HG02623 (cell line): ENCODE results near the gene OR11H12.
"Not testable (repeated sequence)": the region's sequence is repeated elsewhere in the genome, so short reads cannot be mapped to it uniquely, and the experiment has no call there.

Experiments used
- ATAC-seq: cut with Tn5 transposase; IDR thresholded peaks from one replicate; pipeline ENCODE4 v1.9.1; 2021; ENCODE audit warnings: moderate library complexity; ENCODE audit not compliant: unreplicated experiment

The OR11H12 gene, protein sequence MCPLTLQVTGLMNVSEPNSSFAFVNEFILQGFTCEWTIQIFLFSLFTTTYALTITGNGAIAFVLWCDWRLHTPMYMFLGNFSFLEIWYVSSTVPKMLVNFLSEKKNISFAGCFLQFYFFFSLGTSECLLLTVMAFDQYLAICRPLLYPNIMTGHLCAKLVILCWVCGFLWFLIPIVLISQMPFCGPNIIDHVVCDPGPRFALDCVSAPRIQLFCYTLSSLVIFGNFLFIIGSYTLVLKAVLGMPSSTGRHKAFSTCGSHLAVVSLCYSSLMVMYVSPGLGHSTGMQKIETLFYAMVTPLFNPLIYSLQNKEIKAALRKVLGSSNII

DNA sequence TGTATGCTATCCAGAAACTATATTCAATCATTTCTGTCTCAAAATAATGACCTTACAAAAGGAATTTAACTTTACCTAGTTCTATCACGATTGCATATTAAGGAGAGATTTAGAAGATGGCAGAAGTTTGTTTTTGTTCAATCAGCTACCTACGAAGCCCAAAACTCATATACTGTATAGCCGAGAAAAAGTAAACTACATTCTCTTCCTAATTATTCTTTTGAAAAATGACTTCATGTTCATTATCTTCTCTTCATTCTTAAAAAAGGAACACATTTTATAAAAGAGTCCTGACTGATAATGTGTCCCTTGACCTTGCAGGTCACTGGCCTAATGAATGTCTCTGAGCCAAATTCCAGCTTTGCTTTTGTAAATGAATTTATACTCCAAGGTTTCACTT is at the start of gene OR11H12:
Gene OR11H12, plus strand, starts transcription at position 301 of the 400 bp plus-strand sequence. Its CDS starts 0 bp downstream, at position 301.
- ATAC-seq, result not testable (repeated sequence)

DNA sequence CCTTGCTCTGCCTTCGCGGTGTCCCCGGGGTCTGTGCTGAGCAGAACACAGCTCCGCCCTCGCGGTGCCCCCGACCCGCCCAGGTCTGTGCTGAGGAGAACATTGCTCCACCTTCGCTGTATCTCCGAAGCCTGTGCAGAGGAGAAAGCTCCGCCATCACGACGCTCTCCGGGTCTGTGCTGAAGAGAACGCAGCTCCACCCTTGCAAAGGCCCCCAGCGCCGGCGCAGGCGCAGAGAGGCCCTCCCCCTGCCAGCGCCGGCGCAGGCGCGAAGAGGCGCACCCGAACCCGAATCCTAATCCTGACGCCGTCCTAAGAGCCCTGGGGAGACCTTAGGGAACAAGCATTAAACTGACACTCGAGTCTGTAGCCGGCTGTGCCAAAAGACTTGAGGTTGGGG is 18.0 kb upstream of the OR11H12 start:
- ATAC-seq, result not testable (repeated sequence)

DNA sequence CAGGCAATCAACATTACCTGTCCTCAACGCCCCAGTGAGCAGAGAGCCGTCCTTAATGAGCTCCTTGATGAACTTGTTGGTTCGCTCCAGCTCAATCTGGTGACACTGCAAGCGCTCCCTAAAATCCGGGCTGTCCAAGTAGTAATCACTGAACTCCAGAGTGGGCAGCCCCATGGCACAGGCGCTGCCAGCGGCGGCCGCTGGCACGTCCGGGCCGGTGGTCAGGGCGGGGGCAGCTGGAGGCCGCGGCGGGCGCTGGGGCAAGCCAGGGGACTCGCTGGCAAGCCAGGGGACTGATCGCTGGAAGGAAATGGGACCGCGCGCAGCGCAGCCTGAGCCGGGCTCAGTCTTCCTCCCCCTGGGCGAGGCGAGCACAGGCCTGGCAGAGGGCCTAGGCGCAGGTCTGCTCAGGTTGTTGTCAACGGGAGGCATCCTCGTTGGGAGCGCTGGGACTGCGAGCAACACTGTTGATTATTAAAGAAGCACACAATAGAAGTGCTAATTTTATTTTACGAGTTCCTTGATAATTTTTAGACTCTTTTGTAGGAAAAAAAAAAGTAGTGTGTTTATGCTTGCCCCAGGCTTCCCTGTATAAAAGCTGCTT is 25.8 kb downstream of the OR11H12 start:
- not testable (repeated sequence) for ATAC-seq

DNA sequence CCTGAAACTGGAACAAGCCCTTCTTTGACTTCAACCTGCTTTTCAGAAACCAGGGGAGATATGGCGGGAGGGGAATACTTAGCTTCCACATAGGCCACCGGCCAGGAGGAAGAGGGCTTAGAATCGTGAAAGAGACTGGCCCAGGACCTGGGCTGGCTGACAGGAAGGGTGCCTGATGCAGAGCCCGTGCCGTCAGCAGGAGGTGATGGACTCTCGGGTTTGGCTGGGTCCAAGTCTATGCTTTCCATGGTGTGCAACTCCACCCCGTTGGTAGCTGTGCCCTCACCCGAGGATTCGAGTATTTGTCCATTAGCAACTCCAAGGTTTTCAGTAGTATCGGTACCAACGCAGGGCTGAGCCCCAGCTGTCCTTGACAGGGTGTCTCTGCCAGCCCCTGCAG is 35.1 kb downstream of the OR11H12 start:
- ATAC-seq, result not testable (repeated sequence)

DNA sequence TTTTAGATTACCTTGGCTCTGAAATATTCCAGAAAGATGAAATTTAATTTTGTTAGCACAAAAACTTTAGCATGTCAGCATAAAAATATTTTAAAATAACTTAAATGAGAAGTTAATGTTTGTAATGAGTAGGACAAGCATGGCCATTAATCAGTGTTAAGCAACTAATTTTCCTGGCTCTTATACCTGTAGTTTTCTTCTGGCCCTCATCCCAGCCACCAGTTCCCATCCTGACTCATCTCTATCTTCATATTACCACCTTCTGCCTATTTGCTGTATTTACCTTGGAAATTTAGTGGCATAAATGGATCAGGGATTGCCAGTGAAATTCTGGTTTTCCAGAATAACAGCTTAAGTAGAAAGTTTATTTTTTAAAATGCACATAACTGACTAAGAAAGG is 37.1 kb downstream of the OR11H12 start:
- ATAC-seq, result not testable (repeated sequence)

DNA sequence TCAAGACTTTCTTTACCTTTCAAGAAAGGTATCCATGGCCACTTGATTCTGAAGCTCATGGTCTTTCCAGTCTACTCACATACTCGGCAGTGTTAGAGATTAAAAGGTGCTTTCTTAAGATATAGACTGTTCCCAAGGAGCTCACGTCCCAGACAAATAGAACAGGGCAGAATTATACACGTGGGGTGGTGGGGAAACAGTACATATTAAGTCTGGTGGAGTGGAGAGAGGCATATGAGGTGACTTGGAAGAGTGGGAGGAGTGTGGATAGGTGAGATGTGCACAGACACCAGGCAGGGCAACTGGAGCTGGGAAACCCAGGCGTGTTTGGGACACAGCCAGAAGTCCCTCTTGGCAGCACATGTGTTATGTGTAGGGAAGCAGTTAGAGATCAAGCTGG is 37.9 kb downstream of the OR11H12 start:
- not testable (repeated sequence) for ATAC-seq

DNA sequence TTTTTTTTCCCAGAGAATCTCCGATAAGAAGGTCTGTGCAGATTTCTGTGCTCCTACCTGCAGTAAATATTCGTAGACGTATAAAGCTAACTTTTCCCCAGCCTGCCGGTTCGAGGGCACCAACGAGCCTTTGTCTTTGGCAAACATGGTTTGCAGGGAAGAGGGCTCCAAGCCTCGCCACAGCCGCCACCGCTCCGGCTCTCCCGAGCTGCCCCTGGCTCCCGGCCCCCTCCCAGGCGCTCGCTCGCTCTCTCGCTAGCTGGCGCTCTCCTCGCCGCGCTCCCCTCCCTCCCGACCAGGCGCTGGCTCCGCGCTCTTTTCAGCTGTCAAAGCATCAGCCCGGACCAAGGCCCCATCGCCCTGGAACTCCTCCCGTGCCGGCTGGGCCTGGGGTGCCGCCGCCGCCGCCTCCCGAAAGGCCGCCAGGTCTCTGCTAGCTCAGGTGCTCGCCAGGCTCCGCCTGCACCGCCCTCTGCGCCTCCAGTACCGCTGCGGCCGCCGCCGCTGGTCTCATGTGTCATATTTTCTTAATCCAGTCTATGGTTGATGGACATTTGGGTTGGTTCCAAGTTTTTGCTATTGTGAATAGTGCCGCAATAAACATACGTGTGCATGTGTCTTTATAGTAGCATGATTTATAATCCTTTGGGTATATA is 45.3 kb downstream of the OR11H12 start:
- ATAC-seq, result not testable (repeated sequence)
